Sciatic nerve (tissue), 2 donors: ENCODE data around the gene BICDL2. TPM values are rescaled to one million over a fixed set of nuclear protein-coding genes. Genes with fewer than 3 reads are reported as not detected.

Experiments
- ATAC-seq: fragments of 200-7000 bp; cut with Tn5 transposase; one replicate; pipeline ENCODE4 v1.9.1; 2020; ENCODE audit warnings: mild to moderate bottlenecking, moderate library complexity
- DNase-seq: peaks from one replicate; pipeline ENCODE4 v3.0.0-alpha.2; 2020; ENCODE audit warnings: low spot score
- intact Hi-C: fragments of 100-400 bp; cut with DNase I; formaldehyde crosslinking; loops from one replicate; pipeline ENCODE4 v1.14.2; 2022
- total RNA-seq: library from RNA; stranded (reverse); fragmentation: NEBNext Ultra II Directional; extraction: Animal tissue kit (Norgen Biotek cat#: 25700); gene quantifications from one replicate; pipeline ENCODE4 v1.2.1, GENCODE V29; 2021
- donor health status: DM: no; HTN: no; CAD: no.
- donor health status: DM: no; HTN: no; CAD: no.

BICDL2 gene
- total RNA-seq, 1 donor from 2014 or later, result 0.22 TPM

DNA sequence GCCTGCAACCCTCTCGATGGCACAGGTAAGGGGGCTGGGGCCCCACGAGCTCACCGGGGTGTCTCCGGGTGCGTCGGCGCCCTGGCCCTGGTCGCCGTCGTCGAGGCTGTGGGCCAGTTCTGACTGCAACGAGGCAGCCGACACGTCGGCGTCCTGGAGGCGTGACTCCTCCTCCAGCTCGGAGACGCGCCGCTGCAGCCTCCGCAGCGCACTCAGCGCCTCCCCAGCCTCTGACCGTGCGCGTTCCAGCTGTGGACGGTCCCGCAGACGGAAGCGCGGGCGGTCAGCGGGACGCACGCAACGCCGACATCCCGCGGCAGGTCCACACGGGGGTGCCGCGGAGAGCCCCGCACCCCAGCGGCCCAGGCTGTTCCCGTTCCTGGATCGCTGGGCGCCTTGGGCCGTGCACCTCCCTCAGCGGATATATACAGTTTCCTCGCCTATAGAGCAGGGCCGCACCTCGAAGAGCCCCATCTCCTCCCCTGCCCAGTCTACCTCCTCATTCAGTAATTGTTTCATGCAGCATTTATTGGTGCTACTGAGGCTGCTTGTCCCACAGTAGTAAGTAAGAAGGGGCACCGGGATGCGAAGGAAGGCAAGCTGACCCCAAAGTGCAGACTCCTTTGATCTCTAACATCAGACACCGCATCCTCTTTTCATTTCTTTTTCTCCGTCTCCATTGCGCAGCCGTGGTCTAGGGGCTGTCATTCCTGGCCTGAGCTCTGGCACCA lies 7.1 kb downstream of the BICDL2 start:
- intact Hi-C loops, result no loop called here

DNA sequence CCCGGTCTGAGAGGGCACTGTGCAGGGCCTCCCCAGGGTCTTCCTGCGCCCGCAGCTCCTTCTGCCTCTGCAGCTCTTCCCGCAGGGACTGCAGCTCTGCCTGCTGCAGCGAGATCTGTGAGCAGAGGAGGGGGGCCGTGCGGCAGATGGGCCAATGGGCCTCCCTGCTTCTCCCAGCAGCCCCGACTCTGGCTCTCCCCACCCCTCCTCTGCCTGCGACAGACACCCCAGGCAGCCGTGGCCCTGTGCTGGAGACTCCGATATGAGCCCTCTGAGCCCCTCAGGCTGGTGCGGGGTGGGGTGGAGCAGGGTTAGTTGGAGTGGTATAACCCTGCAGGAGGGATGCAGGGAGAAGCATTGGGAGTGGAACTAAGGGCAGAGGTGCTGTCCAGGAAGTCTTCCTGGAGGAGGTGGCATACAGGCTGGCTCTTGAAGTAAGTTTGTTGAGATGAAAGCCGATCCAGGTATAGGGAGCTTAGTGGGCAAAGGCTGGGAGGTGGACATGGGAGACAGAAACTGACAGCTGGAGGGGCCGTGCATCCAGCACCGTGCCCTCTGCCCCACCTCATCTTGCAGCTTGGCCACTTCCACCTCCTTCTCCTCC lies 7.9 kb downstream of the BICDL2 start:
- DNase-seq, result no peak
- intact Hi-C loops, result no loop called here
- ATAC-seq, result no peak

More for the DNA sequence above, 7.1 kb downstream of the BICDL2 start:
- ATAC-seq, result no peak
- DNase-seq, result no peak

DNA sequence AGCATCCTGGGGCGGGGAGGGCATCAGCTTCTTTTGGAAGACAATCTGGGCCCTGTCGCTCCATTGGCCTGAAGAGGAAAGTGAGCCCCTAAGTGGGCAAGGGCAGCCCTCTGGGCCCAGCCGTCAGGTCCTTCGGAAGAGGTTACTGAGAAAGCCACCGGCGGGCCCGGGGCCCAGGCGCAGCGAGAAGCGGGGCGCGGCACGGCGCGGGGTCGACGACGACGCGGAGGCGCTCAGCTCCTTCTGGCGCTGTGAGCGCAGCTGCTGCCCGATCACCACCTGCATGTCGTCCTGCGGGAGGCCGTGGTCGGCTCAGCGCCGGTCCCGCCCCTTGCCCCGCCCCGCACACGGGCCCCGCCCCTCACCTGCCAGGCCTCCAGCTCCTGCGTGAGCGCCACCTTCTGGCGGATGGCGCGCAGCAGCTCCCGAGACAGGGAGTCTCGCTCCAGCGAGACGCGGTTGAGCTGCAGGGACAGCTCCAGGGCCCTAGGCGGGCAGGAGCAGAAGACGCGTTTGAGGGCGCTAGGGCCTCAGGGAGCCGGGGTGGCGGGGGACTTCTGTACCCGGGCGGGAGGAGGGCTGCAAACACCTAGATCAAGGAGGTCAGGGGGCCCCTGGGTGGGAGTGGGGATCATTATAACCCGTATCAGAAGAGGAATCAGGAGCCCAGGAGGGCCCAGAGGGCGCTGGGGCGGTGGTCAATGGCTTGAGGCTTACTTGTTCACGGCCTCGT lies 8.6 kb downstream of the BICDL2 start:
- DNase-seq (peak; percentile 82), ATAC-seq (no peak)
- intact Hi-C loops, result no loop called here

DNA sequence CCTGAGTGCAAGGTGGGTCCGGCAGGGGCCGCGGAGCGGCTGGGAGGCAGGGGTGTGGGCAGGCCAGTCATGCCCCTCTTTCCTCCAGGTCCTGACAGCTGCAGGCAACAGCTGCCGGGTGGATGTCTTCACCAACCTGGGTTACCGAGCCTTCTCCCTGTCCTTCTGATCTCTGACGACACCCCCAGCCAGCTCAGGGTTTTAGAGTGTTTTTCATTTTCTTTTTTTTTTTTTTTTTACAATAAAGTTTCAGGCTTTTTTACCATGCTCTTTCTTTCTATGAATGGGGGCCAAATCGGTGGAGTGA lies 9.3 kb downstream of the BICDL2 start:
- no peak for ATAC-seq
- intact Hi-C loops, result no loop called here
- no peak for DNase-seq

DNA sequence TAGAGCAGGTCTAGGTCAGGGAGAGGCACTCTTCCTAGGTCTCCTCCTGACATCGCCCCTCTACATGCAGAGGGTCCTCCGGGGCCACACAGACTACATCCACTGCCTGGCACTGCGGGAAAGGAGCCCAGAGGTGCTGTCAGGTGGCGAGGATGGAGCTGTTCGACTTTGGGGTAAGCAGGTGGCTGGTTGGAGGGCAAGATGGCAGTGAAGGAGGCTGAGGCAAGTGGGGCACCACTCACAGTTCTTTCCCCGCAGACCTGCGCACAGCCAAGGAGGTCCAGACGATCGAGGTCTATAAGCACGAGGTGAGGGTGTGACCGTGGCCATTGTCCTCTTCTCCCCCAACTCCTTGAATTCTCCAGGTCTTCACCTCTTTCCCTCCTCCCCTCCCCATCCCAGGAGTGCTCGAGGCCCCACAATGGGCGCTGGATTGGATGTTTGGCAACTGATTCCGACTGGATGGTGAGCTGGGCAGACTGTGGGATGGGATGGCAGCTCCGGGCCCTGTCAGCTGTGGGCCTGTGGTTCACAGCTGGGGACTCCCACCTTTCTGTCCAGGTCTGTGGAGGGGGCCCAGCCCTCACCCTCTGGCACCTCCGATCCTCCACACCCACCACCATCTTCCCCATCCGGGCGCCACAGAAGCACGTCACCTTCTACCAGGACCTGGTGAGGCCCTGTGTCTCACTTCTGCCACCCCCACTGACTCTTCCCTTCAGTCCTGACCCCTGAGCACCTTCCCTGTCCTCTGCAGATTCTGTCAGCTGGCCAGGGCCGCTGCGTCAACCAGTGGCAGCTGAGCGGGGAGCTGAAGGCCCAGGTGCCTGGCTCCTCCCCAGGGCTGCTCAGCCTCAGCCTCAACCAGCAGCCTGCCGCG lies 9.9 kb downstream of the BICDL2 start:
- intact Hi-C loops, result no loop called here
- DNase-seq (no peak), ATAC-seq (no peak)

DNA sequence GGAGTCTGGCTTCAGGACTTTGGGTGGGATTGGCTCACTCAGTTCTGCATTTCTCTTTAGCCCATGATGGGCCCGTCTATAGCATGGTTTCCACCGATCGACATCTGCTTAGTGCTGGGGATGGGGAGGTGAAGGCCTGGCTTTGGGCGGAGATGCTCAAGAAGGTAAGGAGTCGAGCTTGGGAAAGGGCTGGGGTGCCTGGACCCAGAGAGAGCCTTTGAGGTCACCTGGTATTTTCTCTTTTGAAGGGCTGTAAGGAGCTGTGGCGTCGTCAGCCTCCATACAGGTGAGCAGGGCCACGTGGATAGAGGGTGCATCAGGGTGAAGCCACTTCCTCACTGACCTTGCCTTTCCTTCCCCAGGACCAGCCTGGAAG lies 10.8 kb downstream of the BICDL2 start:
- intact Hi-C loops, result no loop called here

DNA sequence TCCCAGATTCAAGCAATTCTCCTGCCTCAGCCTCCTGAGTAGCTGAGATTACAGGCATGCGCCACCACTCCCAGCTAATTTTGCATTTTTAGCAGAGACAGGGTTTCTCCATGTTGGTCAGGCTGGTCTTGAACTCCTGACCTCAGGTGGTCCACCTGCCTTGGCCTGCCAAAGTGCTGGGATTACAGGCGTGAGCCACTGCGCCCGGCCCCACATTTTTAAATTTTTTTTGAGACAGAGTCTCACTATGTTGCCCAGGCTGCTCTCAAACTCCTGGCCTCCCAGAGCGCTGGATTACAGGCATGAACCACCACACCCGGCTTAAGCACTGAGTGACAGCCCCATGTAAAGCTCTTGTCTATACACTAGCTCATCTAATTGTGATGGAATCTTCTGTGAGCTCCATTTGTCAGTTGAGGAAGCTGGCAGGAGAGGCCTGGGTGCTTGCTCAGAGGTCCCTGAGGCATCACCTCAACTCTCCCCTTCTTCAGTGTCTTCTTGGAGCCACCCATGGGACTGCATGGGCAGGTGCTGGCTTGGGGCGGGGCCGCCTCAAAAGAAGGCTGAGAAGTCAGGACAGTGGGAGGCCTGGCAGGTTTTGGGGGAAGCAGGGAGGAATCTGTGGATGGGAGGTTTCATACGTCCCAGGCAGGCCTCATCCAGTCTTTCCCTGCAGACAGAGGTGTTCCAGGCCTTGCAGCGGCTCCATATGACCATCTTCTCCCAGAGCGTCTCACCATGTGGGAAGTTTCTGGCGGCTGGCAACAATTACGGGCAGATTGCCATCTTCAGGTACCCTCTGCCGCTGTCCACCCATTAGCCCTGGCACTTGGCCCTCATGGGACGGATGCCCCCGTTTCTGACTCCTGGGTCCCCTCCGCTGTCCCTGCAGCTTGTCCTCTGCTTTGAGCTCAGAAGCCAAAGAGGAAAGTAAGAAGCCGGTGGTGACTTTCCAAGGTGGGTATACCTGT lies 11.4 kb downstream of the BICDL2 start:
- ATAC-seq (no peak), DNase-seq (no peak)
- intact Hi-C loops, result no loop called here

More for the DNA sequence above, 10.8 kb downstream of the BICDL2 start:
- DNase-seq (no peak), ATAC-seq (no peak)

DNA sequence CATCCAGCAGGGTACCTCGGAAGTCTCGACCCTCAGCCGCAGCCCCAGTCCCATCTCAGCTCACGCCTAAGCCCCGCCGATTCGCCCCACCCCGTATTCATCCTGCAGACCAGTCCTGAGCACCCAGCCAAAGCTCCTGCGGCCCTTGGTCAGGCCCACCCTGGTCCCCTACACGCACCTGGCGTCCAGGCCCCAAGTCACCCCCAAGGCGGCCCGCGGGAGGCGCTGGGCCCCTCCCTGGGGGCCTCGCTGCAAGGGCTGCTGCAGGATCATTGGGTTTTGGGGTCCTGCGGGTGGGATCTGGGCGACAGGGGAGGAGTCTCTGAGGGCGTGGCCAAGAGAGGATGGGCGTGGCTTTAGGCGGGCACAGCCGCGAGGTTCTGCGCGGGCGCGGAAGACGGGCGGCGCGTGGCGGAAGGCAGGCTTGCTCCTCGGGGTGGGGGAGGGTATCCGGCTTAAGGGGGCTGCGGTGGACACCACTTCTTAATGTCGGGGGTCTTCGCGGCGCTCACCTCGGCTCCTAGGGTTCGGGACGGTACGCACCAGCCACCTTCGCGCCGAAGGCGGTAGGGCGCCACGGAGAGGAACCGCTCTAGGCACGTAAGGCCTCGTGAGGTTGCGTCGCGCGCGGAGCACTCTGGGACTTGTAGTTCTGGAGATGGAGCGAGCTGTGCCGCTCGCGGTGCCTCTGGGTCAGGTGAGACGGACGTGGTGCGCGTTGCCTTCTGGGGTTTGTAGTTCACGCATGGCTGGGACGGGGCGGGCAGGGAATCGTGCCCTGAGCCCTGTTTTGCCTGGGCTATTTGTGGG lies 12.9 kb downstream of the BICDL2 start, which contains the start of the genes HCFC1R1 and THOC6:
HCFC1R1 (minus strand) TSS at position 274 of the 810 bp plus-strand sequence; CDS start at position 273, 1 bp downstream.
THOC6 (plus strand) TSS at position 367 of the 810 bp plus-strand sequence; CDS start at position 659, 292 bp downstream.
- DNase-seq (peak; percentile 98), ATAC-seq (peak; percentile 90)
- intact Hi-C loops, result no loop called here

DNA sequence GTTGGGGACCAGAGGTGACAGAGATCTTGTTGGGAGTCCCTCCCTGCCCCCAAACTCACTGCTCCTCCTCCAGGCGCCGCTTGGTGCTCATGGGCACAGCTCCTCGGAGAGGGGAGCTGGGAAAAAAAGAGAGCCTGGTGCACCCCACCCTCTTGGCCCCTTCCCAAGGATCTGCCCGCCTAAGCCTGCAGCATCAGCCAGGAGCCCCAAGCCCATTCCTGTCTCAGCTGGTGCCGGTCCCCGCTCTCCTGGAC lies 13.4 kb downstream of the BICDL2 start:
- intact Hi-C loops, result no loop called here
- ATAC-seq, result peak; percentile 0
- peak; percentile 77 for DNase-seq

DNA sequence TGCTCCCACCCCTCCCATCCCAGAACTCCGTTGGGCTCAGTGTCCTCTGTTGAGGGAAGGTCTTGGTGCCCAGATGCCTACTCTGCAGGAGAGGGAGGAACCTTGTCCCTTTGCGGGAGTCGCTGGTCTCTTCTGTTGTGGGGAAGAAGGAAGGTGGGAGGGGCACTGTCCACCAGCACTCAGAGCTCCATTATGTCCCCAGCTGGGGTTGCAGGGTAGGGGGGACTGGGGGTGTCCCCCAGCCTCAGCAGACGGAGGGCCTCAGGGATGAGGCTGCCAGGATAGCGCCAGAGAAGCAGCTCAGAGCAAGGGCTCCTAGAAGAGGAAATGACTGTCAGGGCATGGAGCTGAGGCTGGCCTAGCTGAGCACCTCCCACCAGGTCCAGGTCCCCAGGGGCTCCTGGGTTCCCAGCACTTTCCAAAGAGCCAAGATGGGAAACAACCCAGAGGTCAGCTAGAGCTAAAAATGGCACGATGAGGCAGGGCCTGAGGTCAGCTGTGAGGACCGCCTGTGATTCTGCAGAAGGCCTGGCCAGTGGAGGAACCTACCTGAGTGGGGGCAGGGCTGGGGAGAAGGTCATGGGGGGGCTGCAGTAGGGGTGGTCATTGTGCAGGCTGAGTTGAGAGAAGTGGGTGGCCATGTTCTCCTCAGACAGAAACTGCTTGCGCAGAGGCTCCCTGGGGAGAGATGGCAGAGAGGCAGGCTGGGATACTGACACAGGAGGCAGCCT lies 13.9 kb downstream of the BICDL2 start:
- intact Hi-C loops, result no loop called here
- ATAC-seq, result no peak
- no peak for DNase-seq

DNA sequence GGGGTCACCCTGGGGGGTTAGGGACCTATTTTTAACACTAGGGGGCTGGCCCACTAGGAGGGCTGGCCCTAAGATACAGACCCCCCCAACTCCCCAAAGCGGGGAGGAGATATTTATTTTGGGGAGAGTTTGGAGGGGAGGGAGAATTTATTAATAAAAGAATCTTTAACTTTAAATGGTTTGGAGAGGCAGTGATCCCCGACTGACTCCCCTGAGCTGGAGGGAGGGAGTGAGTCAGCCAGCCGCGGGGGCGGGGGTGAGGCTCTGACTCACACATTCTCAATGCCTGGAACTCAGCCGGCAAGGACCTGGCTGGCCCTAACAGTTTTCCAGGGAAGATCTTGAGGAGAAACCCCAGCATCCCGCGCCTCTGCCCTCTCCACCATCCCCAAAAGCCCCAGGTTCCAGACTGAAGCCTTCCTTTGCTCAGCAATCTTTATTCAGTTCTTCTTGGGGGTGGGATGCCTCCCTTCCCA lies 14.5 kb downstream of the BICDL2 start:
- peak; percentile 79 for ATAC-seq

DNA sequence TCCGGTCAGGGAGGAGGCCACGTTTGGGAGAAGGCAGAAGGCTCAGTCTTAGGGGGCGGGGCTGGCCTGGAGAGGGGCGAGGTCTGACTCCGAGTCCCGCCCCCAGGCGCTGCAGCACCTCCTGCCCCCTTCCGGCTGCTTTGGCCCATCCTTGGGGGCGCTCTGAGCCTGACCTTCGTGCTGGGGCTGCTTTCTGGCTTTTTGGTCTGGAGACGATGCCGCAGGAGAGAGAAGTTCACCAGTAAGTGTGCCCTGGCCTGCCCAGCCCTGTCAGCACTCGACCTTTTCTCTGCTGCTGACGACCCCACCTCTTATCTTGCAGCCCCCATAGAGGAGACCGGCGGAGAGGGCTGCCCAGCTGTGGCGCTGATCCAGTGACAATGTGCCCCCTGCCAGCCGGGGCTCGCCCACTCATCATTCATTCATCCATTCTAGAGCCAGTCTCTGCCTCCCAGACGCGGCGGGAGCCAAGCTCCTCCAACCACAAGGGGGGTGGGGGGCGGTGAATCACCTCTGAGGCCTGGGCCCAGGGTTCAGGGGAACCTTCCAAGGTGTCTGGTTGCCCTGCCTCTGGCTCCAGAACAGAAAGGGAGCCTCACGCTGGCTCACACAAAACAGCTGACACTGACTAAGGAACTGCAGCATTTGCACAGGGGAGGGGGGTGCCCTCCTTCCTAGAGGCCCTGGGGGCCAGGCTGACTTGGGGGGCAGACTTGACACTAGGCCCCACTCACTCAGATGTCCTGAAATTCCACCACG lies 15.1 kb downstream of the BICDL2 start:
- intact Hi-C loops, result no loop called here
- peak; percentile 44 for ATAC-seq
- peak; percentile 88 for DNase-seq

More for the DNA sequence above, 14.5 kb downstream of the BICDL2 start:
- DNase-seq, result peak; percentile 93
- intact Hi-C loops, result no loop called here

DNA sequence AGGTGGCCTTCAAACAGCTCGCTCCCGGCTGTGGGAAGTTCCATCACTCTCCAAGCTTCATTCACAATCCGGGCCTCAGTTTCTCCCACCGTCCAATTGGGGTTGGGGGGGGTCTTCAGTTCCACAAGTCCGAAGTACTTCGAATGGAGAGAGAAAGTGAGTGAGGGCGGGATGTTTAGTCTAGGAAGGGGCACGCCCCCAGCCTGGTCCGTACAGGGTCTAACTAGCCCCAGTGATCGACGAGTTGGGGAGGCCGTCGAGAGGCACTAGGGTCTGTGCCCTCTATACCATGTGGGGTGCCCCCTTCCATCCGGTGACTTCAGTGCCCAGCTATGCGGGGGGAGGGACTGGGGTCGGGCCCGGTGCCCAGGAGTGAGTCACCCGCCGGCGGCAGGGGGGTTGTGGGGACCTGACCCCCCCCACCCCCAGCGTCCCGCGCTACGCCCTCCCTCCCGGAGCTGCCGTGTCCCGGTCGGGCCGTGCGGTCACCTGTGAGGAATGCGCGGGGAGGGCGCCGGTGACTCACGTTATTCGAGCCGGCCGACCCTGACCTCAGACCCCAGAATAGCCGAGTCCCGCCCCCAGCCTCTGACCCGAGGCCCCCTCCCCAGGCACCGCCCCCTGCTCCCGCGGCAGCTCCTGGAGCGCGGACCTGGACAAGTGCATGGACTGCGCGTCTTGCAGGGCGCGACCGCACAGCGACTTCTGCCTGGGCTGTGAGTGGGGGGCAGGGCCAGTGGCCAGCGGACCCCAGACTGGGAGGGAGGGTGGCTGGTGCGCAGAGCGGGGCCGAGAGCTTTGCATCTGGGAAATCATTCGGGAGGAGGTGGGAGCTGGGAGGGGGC lies 15.9 kb downstream of the BICDL2 start:
- DNase-seq, result peak; percentile 88
- intact Hi-C loops, result no loop called here
- peak; percentile 8 for ATAC-seq

DNA sequence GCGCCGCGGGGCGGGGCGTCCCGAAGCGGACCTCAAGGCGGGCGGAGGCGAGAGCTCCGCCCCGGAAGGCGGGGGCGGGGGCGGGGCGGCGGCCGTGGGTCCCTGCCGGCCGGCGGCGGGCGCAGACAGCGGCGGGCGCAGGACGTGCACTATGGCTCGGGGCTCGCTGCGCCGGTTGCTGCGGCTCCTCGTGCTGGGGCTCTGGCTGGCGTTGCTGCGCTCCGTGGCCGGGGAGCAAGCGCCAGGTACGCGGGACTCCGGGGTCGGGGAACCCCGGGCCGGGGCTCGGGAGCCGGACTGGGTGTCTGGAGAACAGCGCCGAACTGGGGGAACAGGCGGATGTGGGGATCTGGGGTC lies 16.5 kb downstream of the BICDL2 start, which contains the start of gene TNFRSF12A:
TNFRSF12A (plus strand) TSS at position 122 of the 357 bp plus-strand sequence; CDS start at position 152, 30 bp downstream.
- peak; percentile 83 for DNase-seq
- ATAC-seq, result peak; percentile 3
- intact Hi-C loops, result no loop called here

DNA sequence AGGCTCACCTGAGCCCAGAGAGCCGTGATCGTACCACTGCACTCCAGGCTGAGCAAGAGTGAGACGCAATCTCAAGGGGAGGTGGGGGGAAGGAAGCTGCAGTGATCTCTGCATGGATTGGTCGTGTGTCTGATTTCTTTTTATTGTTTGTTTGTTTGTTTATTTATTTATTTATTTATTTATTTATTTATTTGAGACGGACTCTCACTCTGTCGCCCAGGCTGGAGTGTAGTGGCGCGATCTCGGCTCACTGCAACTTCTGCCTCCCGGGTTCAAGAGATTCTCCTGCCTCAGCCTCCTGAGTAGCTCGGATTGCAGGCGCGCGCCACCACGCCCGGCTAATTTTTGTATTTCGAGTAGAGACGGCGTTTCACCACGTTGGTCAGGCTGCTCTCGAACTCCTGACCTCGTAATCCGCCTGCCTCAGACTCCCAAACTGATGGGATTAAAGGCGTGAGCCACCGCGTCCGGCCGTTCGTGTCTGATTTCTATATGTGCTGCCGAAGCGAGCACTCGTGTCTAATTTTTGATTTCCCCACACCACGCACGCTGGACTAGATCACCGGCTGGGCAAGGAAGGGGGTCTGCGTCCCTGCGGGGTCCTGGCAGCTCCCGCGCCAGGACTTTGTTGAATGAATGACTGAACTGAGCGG lies 17.0 kb downstream of the BICDL2 start:
- no peak for DNase-seq
- no peak for ATAC-seq
- intact Hi-C loops, result no loop called here
